GM13976 (cell line): ENCODE data around the gene CDH26.

Source experiments
- DNase-seq: peaks from one replicate; pipeline ENCODE4 v3.0.0; 2012; ENCODE audit warnings: low spot score
- CTCF ChIP-seq: IDR thresholded peaks from 2 replicates; pipeline ENCODE4 v1.5.1; 2012; ENCODE audit warnings: borderline replicate concordance, mild to moderate bottlenecking; ENCODE audit not compliant: insufficient read depth; ENCODE audit errors: extremely low read depth, missing control alignments, control extremely low read depth
- in situ Hi-C: fragments of 300-500 bp; cut with MboI; formaldehyde crosslinking; loops from one replicate; pipeline ENCODE4 v1.12.0; 2022; ENCODE audit warnings: low sequenced_read_pairs, mixed read lengths, inconsistent platforms; ENCODE audit not compliant: unreplicated experiment

The CDH26 gene

GRCh38 chr20:59958123-59958522, at the start of gene CDH26:
Gene CDH26 (plus strand): TSS chr20:59958423. CDS start chr20:59958727, 304 bp downstream.
- in situ Hi-C loops, result no loop called here
- TF ChIP-seq CTCF, result no peak
- no peak for DNase-seq

- in situ Hi-C loops, result no loop called here
- DNase-seq, result no peak
- no peak for TF ChIP-seq CTCF
These were observed 49.4 kb upstream of the CDH26 start for GRCh38 chr20:59908855-59909254.

GRCh38 chr20:59911041-59911440, 47.2 kb upstream of the CDH26 start:
- no peak for TF ChIP-seq CTCF
- DNase-seq, result no peak
- in situ Hi-C loops, result no loop called here

GRCh38 chr20:59912609-59913008, 45.6 kb upstream of the CDH26 start:
- DNase-seq, result no peak
- no peak for TF ChIP-seq CTCF
- in situ Hi-C loops, result no loop called here

- no peak for TF ChIP-seq CTCF
- DNase-seq, result no peak
- in situ Hi-C loops, result no loop called here
These were observed 37.3 kb upstream of the CDH26 start for GRCh38 chr20:59920944-59921343.

GRCh38 chr20:59923514-59923913, 34.7 kb upstream of the CDH26 start:
- no peak for TF ChIP-seq CTCF
- no peak for DNase-seq
- in situ Hi-C loops, result no loop called here

GRCh38 chr20:59925359-59925758, 32.9 kb upstream of the CDH26 start:
- DNase-seq, result no peak
- TF ChIP-seq CTCF, result no peak
- in situ Hi-C loops, result no loop called here
